WTC11 (cell line): ENCODE data around the gene TUBGCP2. TPM values are rescaled to one million over a fixed set of nuclear protein-coding genes. Genes with fewer than 3 reads are reported as not detected.

Source experiments
- ATAC-seq: fragments of 200-7000 bp; cut with Tn5 transposase; 2 replicates; pipeline ENCODE4 v1.10.0; 2021; ENCODE audit warnings: mild to moderate bottlenecking, moderate library complexity
- CTCF ChIA-PET: fragments of 300-600 bp; sonication (Branson Sonifier 250); formaldehyde crosslinking; loops from one replicate; lab custom pipeline; 2021; ENCODE audit warnings: antibody characterized with exemption; lab: Charles Lee
- POLR2A ChIA-PET: fragments of 350-600 bp; sonication (Branson Sonifier 250); formaldehyde crosslinking; loops from one replicate; lab custom pipeline; 2021; ENCODE audit warnings: antibody characterized with exemption; lab: Charles Lee
- DNase-seq: peaks from one replicate; pipeline ENCODE4 v3.0.0; 2021; ENCODE audit warnings: low spot score
- H3K27ac Mint-ChIP-seq: 2 replicates; pipeline ENCODE4 v1.8.0; 2021; ENCODE audit warnings: mixed read lengths
- H3K27me3 Mint-ChIP-seq: 2 replicates; pipeline ENCODE4 v1.8.0; 2021; ENCODE audit warnings: low read depth, mild to moderate bottlenecking, moderate library complexity, mixed read lengths
- H3K36me3 Mint-ChIP-seq: 2 replicates; pipeline ENCODE4 v1.8.0; 2021; ENCODE audit warnings: mixed read lengths
- H3K4me1 Mint-ChIP-seq: 2 replicates; pipeline ENCODE4 v1.8.0; 2022; ENCODE audit warnings: mixed read lengths
- H3K4me3 Mint-ChIP-seq: 2 replicates; pipeline ENCODE4 v1.8.0; 2021; ENCODE audit warnings: mild to moderate bottlenecking, moderate library complexity, mixed read lengths
- H3K9me3 Mint-ChIP-seq: 2 replicates; pipeline ENCODE4 v1.8.0; 2021; ENCODE audit warnings: mixed read lengths
- AFF4 ChIP-seq: sonication (generic); formaldehyde crosslinking; IDR thresholded peaks from 2 replicates; pipeline ENCODE4 v1.8.1; 2023; ENCODE audit warnings: mild to moderate bottlenecking, missing genetic modification reagents, borderline replicate concordance
- AR ChIP-seq: fragments of 250-450 bp; sonication (Bioruptor Pico); IDR thresholded peaks from 2 replicates; pipeline ENCODE4 v1.9.0; 2021; ENCODE audit warnings: mild to moderate bottlenecking
- ATF2 ChIP-seq: sonication (generic); formaldehyde crosslinking; IDR thresholded peaks from 2 replicates; pipeline ENCODE4 v1.8.1; 2022; ENCODE audit warnings: low read depth, missing genetic modification reagents, borderline replicate concordance
- ERG ChIP-seq: fragments of 250-450 bp; sonication (Bioruptor Pico); IDR thresholded peaks from 2 replicates; pipeline ENCODE4 v1.8.0; 2021; ENCODE audit warnings: mild to moderate bottlenecking
- FOXJ3 ChIP-seq: sonication (generic); formaldehyde crosslinking; IDR thresholded peaks from 2 replicates; pipeline ENCODE4 v1.9.0; 2021; ENCODE audit warnings: missing genetic modification reagents, mild to moderate bottlenecking, borderline replicate concordance
- FOXK1 ChIP-seq: sonication (generic); formaldehyde crosslinking; IDR thresholded peaks from 2 replicates; pipeline ENCODE4 v1.8.0; 2022; ENCODE audit warnings: mild to moderate bottlenecking, moderate library complexity, missing genetic modification reagents
- IRF2 ChIP-seq: sonication (generic); formaldehyde crosslinking; IDR thresholded peaks from 2 replicates; pipeline ENCODE4 v1.8.0; 2022; ENCODE audit warnings: low read depth, missing genetic modification reagents, borderline replicate concordance
- KAT7 ChIP-seq: sonication (generic); formaldehyde crosslinking; IDR thresholded peaks from 2 replicates; pipeline ENCODE4 v1.8.1; 2023; ENCODE audit warnings: missing genetic modification reagents, mild to moderate bottlenecking, borderline replicate concordance
- NFYB ChIP-seq: sonication (generic); formaldehyde crosslinking; conservative IDR thresholded peaks from 2 replicates; pipeline ENCODE4 v1.8.0; 2022; ENCODE audit warnings: low read depth, missing genetic modification reagents
- NR2C2 ChIP-seq: sonication (generic); formaldehyde crosslinking; IDR thresholded peaks from 2 replicates; pipeline ENCODE4 v1.8.0; 2022; ENCODE audit warnings: mild to moderate bottlenecking, missing genetic modification reagents
- PRDM15 ChIP-seq: sonication (generic); formaldehyde crosslinking; IDR thresholded peaks from 2 replicates; pipeline ENCODE4 v1.8.0; 2022; ENCODE audit warnings: missing genetic modification reagents
- TP53 ChIP-seq: sonication (generic); formaldehyde crosslinking; IDR thresholded peaks from 2 replicates; pipeline ENCODE4 v1.8.1; 2023; ENCODE audit warnings: mild to moderate bottlenecking, missing genetic modification reagents
- USF1 ChIP-seq: sonication (generic); formaldehyde crosslinking; IDR thresholded peaks from 2 replicates; pipeline ENCODE4 v1.8.0; 2022; ENCODE audit warnings: mild to moderate bottlenecking, missing genetic modification reagents
- ZNF138 ChIP-seq: sonication (generic); formaldehyde crosslinking; conservative IDR thresholded peaks from 2 replicates; pipeline ENCODE4 v1.8.1; 2022; ENCODE audit warnings: mild to moderate bottlenecking, moderate library complexity, missing genetic modification reagents
- ZNF232 ChIP-seq: sonication (generic); formaldehyde crosslinking; IDR thresholded peaks from 2 replicates; pipeline ENCODE4 v1.8.0; 2022; ENCODE audit warnings: mild to moderate bottlenecking, missing genetic modification reagents
- ZNF263 ChIP-seq: sonication (generic); formaldehyde crosslinking; IDR thresholded peaks from 2 replicates; pipeline ENCODE4 v1.8.1; 2022; ENCODE audit warnings: low read depth, mild to moderate bottlenecking, moderate library complexity, missing genetic modification reagents
- ZNF416 ChIP-seq: fragments of 250-450 bp; sonication (Bioruptor Pico); IDR thresholded peaks from 2 replicates; pipeline ENCODE4 v1.9.0; 2021; ENCODE audit warnings: mild to moderate bottlenecking, inconsistent platforms
- ZNF671 ChIP-seq: fragments of 250-450 bp; sonication (Bioruptor Pico); IDR thresholded peaks from 2 replicates; pipeline ENCODE4 v1.8.0; 2021; ENCODE audit warnings: mild to moderate bottlenecking
- total RNA-seq: library from RNA; stranded (reverse); gene quantifications from 3 replicates; pipeline ENCODE4 v1.2.3, GENCODE V29; 2021

TUBGCP2 gene
- total RNA-seq, 1 experiment from 2014 or later = 62.5 TPM

GRCh38 chr10:133328358-133329343 lies 20.0 kb upstream of the TUBGCP2 start:
- no peak overlapping the region for H3K4me3 Mint-ChIP-seq
- no peaks in the 10 kb centered on the region for H3K36me3 Mint-ChIP-seq
- ATAC-seq (no peak), DNase-seq (no peak)
- H3K9me3 Mint-ChIP-seq = peaks cover 6% of the 10 kb centered on the region
- ChIA-PET POLR2A (no interaction called here), CTCF (interaction anchor here (0.9 to 4.1 kb wide), 24 partner anchors 10 to 170 kb away, joined by 3 to 26 read pairs (median 6); partner anchors contain the start of genes ECHS1, FUOM, MTG1 and PAOX)
- peaks cover 87% of the 10 kb centered on the region for H3K27me3 Mint-ChIP-seq
- H3K4me1 Mint-ChIP-seq = peaks cover 14% of the 10 kb centered on the region
- TF ChIP-seq KAT7 (CRISPR knock-in tag) (no peak), PRDM15 (CRISPR knock-in tag) (no peak), ZNF263 (CRISPR knock-in tag) (no peak), ZNF416 (CRISPR knock-in tag) (no peak), FOXK1 (CRISPR knock-in tag) (no peak), FOXJ3 (no peak), NR2C2 (CRISPR knock-in tag) (no peak), ZNF232 (CRISPR knock-in tag) (no peak)
- no peak overlapping the region for H3K27ac Mint-ChIP-seq

GRCh38 chr10:133327651-133328357 lies 19.1 kb upstream of the TUBGCP2 start:
- CTCF ChIA-PET = interaction anchor here (0.7 to 4.1 kb wide), 5 partner anchors 9 to 66 kb away, joined by 3 to 25 read pairs (median 11); partner anchors contain the start of gene MTG1

More at GRCh38 chr10:133327651-133328357, 19.1 kb upstream of the TUBGCP2 start:
- Mint-ChIP-seq H3K4me3 (no peak overlapping the region), H3K36me3 (no peaks in the 10 kb centered on the region), H3K27me3 (peaks cover 79% of the 10 kb centered on the region), H3K4me1 (peaks cover 14% of the 10 kb centered on the region), H3K27ac (no peak overlapping the region), H3K9me3 (peaks cover 7% of the 10 kb centered on the region)
- DNase-seq = no peak
- TF ChIP-seq ERG (CRISPR knock-in tag) = no peak
- TF ChIP-seq ATF2 (CRISPR knock-in tag) = no peak
- no peak for TF ChIP-seq AR (CRISPR knock-in tag)
- TF ChIP-seq USF1 (CRISPR knock-in tag) = no peak
- no peak for TF ChIP-seq ZNF138 (CRISPR knock-in tag)
- no peak for TF ChIP-seq IRF2 (CRISPR knock-in tag)
- no peak for TF ChIP-seq NFYB (CRISPR knock-in tag)
- TF ChIP-seq AFF4 (CRISPR knock-in tag) = no peak
- TF ChIP-seq ZNF671 = no peak
- no peak for TF ChIP-seq TP53 (CRISPR knock-in tag)
- ATAC-seq = no peak
- POLR2A ChIA-PET = no interaction called here
